ENCODE measurements around the gene UBIAD1. TPM values are rescaled to one million over a fixed set of nuclear protein-coding genes. Genes with fewer than 3 reads are reported as not detected.

The UBIAD1 gene
- polyA plus RNA-seq, 1 donor from 2014 or later = 14.5 TPM

DNA sequence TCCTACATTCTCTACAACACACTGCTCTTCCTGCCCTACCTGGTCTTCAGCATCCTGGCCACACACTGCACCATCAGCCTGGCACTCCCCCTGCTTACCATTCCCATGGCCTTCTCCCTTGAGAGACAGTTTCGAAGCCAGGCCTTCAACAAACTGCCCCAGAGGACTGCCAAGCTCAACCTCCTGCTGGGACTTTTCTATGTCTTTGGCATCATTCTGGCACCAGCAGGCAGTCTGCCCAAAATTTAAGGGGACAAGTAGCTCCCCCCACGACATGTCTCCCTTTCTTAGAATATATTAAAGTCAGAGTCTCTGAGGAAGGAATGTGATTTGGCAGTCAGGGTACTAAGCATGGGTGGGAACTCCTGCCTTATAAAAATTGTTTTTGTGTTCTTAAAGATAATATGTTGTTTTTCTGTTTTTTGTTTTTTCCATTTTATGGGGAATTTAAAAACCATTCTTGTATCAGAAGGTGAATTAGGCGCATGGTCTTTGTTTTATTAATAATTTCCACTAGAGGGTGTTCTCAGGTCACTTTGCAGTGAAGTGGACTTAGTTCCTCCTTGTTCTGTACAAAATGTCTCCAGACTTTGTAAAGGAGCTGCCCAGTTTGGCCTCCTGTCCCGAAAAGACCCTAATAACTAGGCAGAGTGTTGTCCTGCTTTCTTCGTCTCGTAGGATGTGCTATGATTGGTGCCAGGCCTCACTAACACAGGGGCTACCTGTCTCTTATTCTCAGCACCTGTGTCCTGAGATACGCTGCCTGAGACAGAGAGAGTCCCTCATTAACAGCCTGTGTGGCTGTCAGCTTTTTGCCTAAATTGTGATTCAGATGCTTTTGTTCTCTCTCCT, 13.1 kb downstream of the UBIAD1 start:
- H3F3A ChIP-seq (ENCODE audit: insufficient read depth, low read length, poor library complexity, severe bottlenecking) = no peaks in the 10 kb centered on the region
- no peak overlapping the region for H3K4me2 ChIP-seq (ENCODE audit: low read length)
- no peak overlapping the region for H2AFZ ChIP-seq (ENCODE audit: low read depth, low read length)
- H3K9ac ChIP-seq (ENCODE audit: low read length) = peak overlapping the region; percentile 24
- H3K4me3 ChIP-seq (ENCODE audit: low read length) = no peak overlapping the region
- H3K36me3 ChIP-seq (ENCODE audit: insufficient read depth, low read length) = peaks cover 4% of the 10 kb centered on the region
- TF ChIP-seq, protein P1, sequence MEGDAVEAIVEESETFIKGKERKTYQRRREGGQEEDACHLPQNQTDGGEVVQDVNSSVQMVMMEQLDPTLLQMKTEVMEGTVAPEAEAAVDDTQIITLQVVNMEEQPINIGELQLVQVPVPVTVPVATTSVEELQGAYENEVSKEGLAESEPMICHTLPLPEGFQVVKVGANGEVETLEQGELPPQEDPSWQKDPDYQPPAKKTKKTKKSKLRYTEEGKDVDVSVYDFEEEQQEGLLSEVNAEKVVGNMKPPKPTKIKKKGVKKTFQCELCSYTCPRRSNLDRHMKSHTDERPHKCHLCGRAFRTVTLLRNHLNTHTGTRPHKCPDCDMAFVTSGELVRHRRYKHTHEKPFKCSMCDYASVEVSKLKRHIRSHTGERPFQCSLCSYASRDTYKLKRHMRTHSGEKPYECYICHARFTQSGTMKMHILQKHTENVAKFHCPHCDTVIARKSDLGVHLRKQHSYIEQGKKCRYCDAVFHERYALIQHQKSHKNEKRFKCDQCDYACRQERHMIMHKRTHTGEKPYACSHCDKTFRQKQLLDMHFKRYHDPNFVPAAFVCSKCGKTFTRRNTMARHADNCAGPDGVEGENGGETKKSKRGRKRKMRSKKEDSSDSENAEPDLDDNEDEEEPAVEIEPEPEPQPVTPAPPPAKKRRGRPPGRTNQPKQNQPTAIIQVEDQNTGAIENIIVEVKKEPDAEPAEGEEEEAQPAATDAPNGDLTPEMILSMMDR (IDR thresholded peaks at IDR 0.05; ENCODE audit: poor library complexity, severe bottlenecking) = peak; percentile 79
- TF ChIP-seq SMC3 (conservative IDR thresholded peaks at IDR 0.05; ENCODE audit: poor library complexity) (peak; percentile 90), RAD21 (conservative IDR thresholded peaks at IDR 0.05) (peak; percentile 85)
- TF ChIP-seq, protein P2, sequence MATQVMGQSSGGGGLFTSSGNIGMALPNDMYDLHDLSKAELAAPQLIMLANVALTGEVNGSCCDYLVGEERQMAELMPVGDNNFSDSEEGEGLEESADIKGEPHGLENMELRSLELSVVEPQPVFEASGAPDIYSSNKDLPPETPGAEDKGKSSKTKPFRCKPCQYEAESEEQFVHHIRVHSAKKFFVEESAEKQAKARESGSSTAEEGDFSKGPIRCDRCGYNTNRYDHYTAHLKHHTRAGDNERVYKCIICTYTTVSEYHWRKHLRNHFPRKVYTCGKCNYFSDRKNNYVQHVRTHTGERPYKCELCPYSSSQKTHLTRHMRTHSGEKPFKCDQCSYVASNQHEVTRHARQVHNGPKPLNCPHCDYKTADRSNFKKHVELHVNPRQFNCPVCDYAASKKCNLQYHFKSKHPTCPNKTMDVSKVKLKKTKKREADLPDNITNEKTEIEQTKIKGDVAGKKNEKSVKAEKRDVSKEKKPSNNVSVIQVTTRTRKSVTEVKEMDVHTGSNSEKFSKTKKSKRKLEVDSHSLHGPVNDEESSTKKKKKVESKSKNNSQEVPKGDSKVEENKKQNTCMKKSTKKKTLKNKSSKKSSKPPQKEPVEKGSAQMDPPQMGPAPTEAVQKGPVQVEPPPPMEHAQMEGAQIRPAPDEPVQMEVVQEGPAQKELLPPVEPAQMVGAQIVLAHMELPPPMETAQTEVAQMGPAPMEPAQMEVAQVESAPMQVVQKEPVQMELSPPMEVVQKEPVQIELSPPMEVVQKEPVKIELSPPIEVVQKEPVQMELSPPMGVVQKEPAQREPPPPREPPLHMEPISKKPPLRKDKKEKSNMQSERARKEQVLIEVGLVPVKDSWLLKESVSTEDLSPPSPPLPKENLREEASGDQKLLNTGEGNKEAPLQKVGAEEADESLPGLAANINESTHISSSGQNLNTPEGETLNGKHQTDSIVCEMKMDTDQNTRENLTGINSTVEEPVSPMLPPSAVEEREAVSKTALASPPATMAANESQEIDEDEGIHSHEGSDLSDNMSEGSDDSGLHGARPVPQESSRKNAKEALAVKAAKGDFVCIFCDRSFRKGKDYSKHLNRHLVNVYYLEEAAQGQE (IDR thresholded peaks at IDR 0.05; ENCODE audit: borderline replicate concordance) = no peak
- no peaks in the 10 kb centered on the region for H3K9me2 ChIP-seq (ENCODE audit: insufficient read depth, low read length)
- peaks cover 4% of the 10 kb centered on the region for H3K79me2 ChIP-seq (replicated peaks; ENCODE audit: insufficient read depth, low read length)
- H3K27me3 ChIP-seq (ENCODE audit: insufficient read depth, low read depth, low read length) = no peaks in the 10 kb centered on the region
- no peaks in the 10 kb centered on the region for H3K9me3 ChIP-seq (ENCODE audit: low read length)
- no peaks in the 10 kb centered on the region for H4K20me1 ChIP-seq (ENCODE audit: insufficient read depth)
- no peak overlapping the region for H3K27ac ChIP-seq (ENCODE audit: low read length)

DNA sequence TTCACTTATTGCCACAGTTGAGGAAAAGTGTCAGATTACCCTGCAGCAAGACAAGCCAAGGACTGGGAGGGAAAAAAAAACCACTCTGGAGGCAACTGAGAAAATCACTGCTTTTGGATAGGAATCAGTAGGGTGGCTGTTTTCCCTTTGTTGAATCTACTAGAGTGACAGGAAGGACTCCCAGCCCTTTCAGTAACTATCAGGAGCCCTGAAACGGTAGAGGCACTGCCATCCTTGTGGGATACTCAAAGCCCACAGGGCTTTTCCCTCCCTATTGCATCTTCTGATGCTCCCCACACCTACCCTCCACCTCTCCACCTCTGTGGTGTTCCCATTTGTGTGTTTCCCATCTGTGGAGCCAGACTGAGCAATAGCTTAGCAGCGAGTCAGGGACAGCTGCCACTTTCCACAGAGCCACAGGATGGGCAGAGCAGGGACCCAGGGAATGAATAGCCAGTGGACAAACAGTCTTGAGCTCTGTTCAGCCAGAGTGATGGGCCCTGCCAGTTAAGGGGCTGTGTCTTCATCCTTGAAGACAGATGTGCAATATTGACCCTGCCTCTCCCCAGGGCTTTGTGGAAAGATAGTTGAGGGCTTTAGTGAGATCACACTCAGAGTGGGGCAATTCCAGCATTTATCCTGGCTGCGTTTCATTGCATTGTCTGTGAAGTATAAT, 13.9 kb downstream of the UBIAD1 start:
- Histone ChIP-seq H4K20me1 (ENCODE audit: insufficient read depth) (no peaks in the 10 kb centered on the region), H3K9me2 (ENCODE audit: insufficient read depth, low read length) (no peaks in the 10 kb centered on the region), H2AFZ (ENCODE audit: low read depth, low read length) (no peak overlapping the region), H3K79me2 (replicated peaks; ENCODE audit: insufficient read depth, low read length) (peaks cover 4% of the 10 kb centered on the region), H3F3A (ENCODE audit: insufficient read depth, low read length, poor library complexity, severe bottlenecking) (no peaks in the 10 kb centered on the region), H3K36me3 (ENCODE audit: insufficient read depth, low read length) (peaks cover 4% of the 10 kb centered on the region), H3K9ac (ENCODE audit: low read length) (no peak overlapping the region), H3K4me3 (ENCODE audit: low read length) (no peak overlapping the region), H3K27ac (ENCODE audit: low read length) (no peak overlapping the region), H3K9me3 (ENCODE audit: low read length) (no peaks in the 10 kb centered on the region), H3K4me2 (ENCODE audit: low read length) (no peak overlapping the region), H3K27me3 (ENCODE audit: insufficient read depth, low read depth, low read length) (no peaks in the 10 kb centered on the region)
- no peak for TF ChIP-seq TAF1 (IDR thresholded peaks at IDR 0.05; ENCODE audit: low read depth)

DNA sequence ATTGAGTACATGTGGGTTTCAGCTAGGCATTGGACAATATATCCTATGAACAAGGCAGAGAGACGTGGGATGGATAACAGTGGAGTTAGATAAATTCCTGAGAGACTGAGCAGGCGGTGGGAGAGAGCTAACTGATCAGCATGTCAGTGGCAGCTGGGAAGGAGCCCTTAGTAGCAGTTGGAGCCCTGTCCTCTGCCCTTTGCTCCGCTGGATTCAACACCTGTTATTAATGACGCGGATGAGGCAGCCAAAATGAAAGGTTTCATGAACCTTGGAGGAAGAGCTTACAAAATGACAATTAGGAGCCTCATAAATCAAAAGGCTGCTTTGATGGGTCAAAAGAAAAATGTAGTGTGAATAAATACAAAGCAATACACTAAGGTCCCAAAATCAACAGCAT, 16.1 kb downstream of the UBIAD1 start:
- H3K4me2 ChIP-seq (ENCODE audit: low read length) = no peak overlapping the region
- H2AFZ ChIP-seq (ENCODE audit: low read depth, low read length) = no peak overlapping the region
- H3F3A ChIP-seq (ENCODE audit: insufficient read depth, low read length, poor library complexity, severe bottlenecking) = no peaks in the 10 kb centered on the region
- H3K9ac ChIP-seq (ENCODE audit: low read length) = no peak overlapping the region
- no peak overlapping the region for H3K4me3 ChIP-seq (ENCODE audit: low read length)
- peaks cover 4% of the 10 kb centered on the region for H3K36me3 ChIP-seq (ENCODE audit: insufficient read depth, low read length)
- no peaks in the 10 kb centered on the region for H3K79me2 ChIP-seq (replicated peaks; ENCODE audit: insufficient read depth, low read length)
- H3K27me3 ChIP-seq (ENCODE audit: insufficient read depth, low read depth, low read length) = no peaks in the 10 kb centered on the region
- no peak overlapping the region for H3K27ac ChIP-seq (ENCODE audit: low read length)
- H3K9me2 ChIP-seq (ENCODE audit: insufficient read depth, low read length) = no peaks in the 10 kb centered on the region
- H3K9me3 ChIP-seq (ENCODE audit: low read length) = no peaks in the 10 kb centered on the region
- H4K20me1 ChIP-seq (ENCODE audit: insufficient read depth) = no peaks in the 10 kb centered on the region
- TF ChIP-seq EP300 (conservative IDR thresholded peaks at IDR 0.05; ENCODE audit: poor library complexity, severe bottlenecking) (no peak), MXI1 (conservative IDR thresholded peaks at IDR 0.05; ENCODE audit: poor library complexity, severe bottlenecking) (no peak), SMC3 (conservative IDR thresholded peaks at IDR 0.05; ENCODE audit: poor library complexity) (no peak), EZH2 (IDR thresholded peaks at IDR 0.05; ENCODE audit: borderline replicate concordance, insufficient read depth, low read length, poor library complexity, severe bottlenecking) (no peak), RAD21 (conservative IDR thresholded peaks at IDR 0.05) (no peak), POLR2AphosphoS5 (IDR thresholded peaks at IDR 0.05) (no peak), TAF1 (IDR thresholded peaks at IDR 0.05; ENCODE audit: low read depth) (no peak)
- TF ChIP-seq, protein P2 (IDR thresholded peaks at IDR 0.05; ENCODE audit: borderline replicate concordance) = no peak

Measured in neural cell (in vitro differentiated cells).